OCI-LY3 (cell line): ENCODE results near the gene SC5D.

ENCODE experiments used
- H2AFZ ChIP-seq: fragments of 200-600, 300-600 bp; shearing (Covaris generic); 2 replicates; pipeline ENCODE4 v1.6.0; 2014; ENCODE audit warnings: antibody characterized with exemption, low read depth, low read length
- H3K27ac ChIP-seq: fragments of 200-600, 300-600 bp; sonication (generic); 2 replicates; pipeline ENCODE4 v1.5.1; 2014; ENCODE audit warnings: mild to moderate bottlenecking, low read length, moderate library complexity, mixed read lengths
- H3K27me3 ChIP-seq: fragments of 200-600, 300-600 bp; sonication (generic); 2 replicates; pipeline ENCODE4 v1.6.1; 2014; ENCODE audit warnings: low read depth, low read length, mixed read lengths
- H3K36me3 ChIP-seq: fragments of 200-600, 300-600 bp; sonication (generic); replicated peaks from 2 replicates; pipeline ENCODE3; 2014; ENCODE audit warnings: low read depth, low read length, mixed read lengths
- H3K4me1 ChIP-seq: fragments of 300-600, 200-600 bp; sonication (generic); 2 replicates; pipeline ENCODE4 v1.6.1; 2014; ENCODE audit warnings: low read length, mixed read lengths
- H3K4me2 ChIP-seq: fragments of 200-600, 300-600 bp; sonication (generic); 2 replicates; pipeline ENCODE4 v1.6.1; 2014; ENCODE audit warnings: low read length, mixed read lengths
- H3K4me3 ChIP-seq: fragments of 300-600, 200-600 bp; sonication (generic); 2 replicates; pipeline ENCODE4 v1.5.1; 2014; ENCODE audit warnings: antibody characterized with exemption, mild to moderate bottlenecking, low read length, moderate library complexity
- H3K79me2 ChIP-seq: fragments of 300-600, 200-600 bp; shearing (Covaris generic); 2 replicates; pipeline ENCODE4 v1.6.1; 2014; ENCODE audit warnings: mild to moderate bottlenecking, low read length, mixed read lengths
- H3K9ac ChIP-seq: fragments of 300-600, 200-600 bp; shearing (Covaris generic); 2 replicates; pipeline ENCODE4 v1.6.0; 2014; ENCODE audit warnings: mild to moderate bottlenecking, low read length, moderate library complexity
- H3K9me3 ChIP-seq: fragments of 200-600, 300-600 bp; shearing (Covaris generic); 2 replicates; pipeline ENCODE4 v1.6.1; 2014; ENCODE audit warnings: low read length, mixed read lengths; ENCODE audit not compliant: insufficient read depth
- H4K20me1 ChIP-seq: fragments of 200-600, 300-600 bp; sonication (generic); 2 replicates; pipeline ENCODE4 v1.6.1; 2016; ENCODE audit warnings: low read length, mixed read lengths; ENCODE audit not compliant: insufficient read depth
- EZH2phosphoT487 ChIP-seq: fragments of 200-600 bp; shearing (Covaris generic); IDR thresholded peaks from 2 replicates; pipeline ENCODE4 v1.6.1; 2018; ENCODE audit warnings: antibody characterized with exemption, mixed run types, low read depth
- TF ChIP-seq, protein P1 (sequence below): fragments of 200-600, 300-600 bp; sonication (generic); IDR thresholded peaks from 2 replicates; pipeline ENCODE4 v1.5.1; 2014; ENCODE audit warnings: antibody characterized with exemption, low read length, low read depth

The SC5D gene

DNA sequence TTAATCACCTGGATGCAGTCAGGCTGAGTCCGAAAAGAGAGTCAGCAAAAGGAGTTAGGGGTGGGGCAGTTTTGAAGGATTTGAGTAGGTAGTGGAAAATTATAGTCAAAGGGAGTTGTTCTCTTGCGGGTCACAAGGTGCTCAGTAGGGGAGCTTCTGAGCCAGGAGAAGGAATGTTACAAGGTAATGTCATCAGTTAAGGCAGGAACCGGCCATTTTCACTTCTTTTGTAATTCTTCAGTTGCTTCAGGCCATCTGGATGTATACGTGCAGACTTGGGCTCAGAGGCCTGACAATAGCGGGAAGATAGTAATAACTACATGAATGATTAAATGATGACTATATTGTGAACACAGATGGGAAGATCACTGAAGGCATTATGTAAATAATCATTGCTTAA is 6.2 kb downstream of the SC5D start:
- Histone ChIP-seq H3K36me3 (peaks cover 55% of the 10 kb centered on the region), H3K4me2 (no peak overlapping the region), H3K4me1 (peaks cover 31% of the 10 kb centered on the region), H2AFZ (no peak overlapping the region), H3K27ac (no peak overlapping the region), H3K9me3 (no peaks in the 10 kb centered on the region), H3K4me3 (no peak overlapping the region), H4K20me1 (peaks cover 93% of the 10 kb centered on the region), H3K9ac (no peak overlapping the region), H3K27me3 (no peaks in the 10 kb centered on the region), H3K79me2 (peaks cover 95% of the 10 kb centered on the region)
- TF ChIP-seq, protein P1, sequence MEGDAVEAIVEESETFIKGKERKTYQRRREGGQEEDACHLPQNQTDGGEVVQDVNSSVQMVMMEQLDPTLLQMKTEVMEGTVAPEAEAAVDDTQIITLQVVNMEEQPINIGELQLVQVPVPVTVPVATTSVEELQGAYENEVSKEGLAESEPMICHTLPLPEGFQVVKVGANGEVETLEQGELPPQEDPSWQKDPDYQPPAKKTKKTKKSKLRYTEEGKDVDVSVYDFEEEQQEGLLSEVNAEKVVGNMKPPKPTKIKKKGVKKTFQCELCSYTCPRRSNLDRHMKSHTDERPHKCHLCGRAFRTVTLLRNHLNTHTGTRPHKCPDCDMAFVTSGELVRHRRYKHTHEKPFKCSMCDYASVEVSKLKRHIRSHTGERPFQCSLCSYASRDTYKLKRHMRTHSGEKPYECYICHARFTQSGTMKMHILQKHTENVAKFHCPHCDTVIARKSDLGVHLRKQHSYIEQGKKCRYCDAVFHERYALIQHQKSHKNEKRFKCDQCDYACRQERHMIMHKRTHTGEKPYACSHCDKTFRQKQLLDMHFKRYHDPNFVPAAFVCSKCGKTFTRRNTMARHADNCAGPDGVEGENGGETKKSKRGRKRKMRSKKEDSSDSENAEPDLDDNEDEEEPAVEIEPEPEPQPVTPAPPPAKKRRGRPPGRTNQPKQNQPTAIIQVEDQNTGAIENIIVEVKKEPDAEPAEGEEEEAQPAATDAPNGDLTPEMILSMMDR: no peak
- TF ChIP-seq EZH2phosphoT487: no peak

DNA sequence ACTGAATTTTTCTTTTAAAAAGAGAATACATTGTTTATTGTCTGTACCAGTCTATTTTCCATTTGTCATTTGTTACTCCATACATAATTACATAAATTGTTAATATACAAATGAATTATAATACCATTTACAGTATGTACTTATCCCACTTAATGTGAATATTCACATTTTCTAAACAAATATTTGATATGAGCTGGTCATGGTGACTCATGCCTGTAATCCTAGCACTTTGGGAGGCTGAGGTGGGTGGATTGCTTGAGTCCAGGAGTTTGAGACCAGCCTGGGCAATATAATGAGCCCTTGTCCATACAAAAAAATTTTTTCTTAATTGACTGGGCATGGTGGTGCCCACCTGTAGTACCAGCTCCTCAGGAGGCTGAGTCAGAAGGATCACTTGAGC is 6.8 kb downstream of the SC5D start:
- peaks cover 88% of the 10 kb centered on the region for H4K20me1 ChIP-seq
- peaks cover 26% of the 10 kb centered on the region for H3K4me1 ChIP-seq
- no peak overlapping the region for H2AFZ ChIP-seq
- H3K4me3 ChIP-seq: no peak overlapping the region
- peaks cover 61% of the 10 kb centered on the region for H3K36me3 ChIP-seq
- H3K9me3 ChIP-seq: no peaks in the 10 kb centered on the region
- no peaks in the 10 kb centered on the region for H3K27me3 ChIP-seq
- H3K79me2 ChIP-seq: peaks cover 89% of the 10 kb centered on the region
- H3K4me2 ChIP-seq: no peak overlapping the region
- H3K9ac ChIP-seq: no peak overlapping the region
- TF ChIP-seq, protein P1: no peak
- TF ChIP-seq EZH2phosphoT487: no peak
- no peak overlapping the region for H3K27ac ChIP-seq

DNA sequence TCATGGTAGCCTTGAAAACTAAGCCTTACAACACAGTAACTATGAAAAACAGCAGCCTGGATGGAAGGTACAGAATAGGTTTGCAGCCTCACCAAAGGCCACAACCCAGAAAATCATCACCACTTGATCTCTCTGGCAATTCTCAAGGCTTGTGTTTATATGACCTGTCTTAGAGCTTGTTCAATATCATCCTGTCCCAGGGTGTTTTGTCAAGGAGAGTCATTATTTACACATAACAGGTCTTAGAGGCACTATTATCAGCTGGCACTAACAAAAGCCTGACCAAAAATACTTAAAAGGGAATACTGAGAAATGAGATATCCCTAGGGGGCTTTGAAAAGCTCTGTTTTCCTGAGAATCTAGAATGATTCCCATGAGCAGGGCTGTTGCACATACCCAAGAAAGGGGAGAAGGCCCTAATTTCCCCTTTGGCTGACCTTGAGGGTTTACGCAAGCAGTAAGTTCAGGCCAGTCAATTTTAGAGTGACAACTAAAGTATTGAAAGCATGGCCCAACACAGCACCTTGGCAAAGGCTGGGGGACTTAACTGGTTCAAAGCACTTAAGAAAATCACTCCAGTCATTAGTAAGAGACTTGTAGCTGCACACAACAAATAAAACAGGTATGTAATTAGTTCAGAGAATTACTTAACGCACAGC is 7.9 kb downstream of the SC5D start:
- Histone ChIP-seq H3K9me3 (no peaks in the 10 kb centered on the region), H3K79me2 (peaks cover 79% of the 10 kb centered on the region), H3K4me1 (peaks cover 21% of the 10 kb centered on the region), H3K4me2 (peak overlapping the region; percentile 15), H2AFZ (no peak overlapping the region), H3K9ac (no peak overlapping the region), H4K20me1 (peaks cover 78% of the 10 kb centered on the region), H3K27ac (no peak overlapping the region), H3K36me3 (peaks cover 64% of the 10 kb centered on the region), H3K4me3 (no peak overlapping the region), H3K27me3 (no peaks in the 10 kb centered on the region)
- no peak for TF ChIP-seq EZH2phosphoT487
- TF ChIP-seq, protein P1: no peak

DNA sequence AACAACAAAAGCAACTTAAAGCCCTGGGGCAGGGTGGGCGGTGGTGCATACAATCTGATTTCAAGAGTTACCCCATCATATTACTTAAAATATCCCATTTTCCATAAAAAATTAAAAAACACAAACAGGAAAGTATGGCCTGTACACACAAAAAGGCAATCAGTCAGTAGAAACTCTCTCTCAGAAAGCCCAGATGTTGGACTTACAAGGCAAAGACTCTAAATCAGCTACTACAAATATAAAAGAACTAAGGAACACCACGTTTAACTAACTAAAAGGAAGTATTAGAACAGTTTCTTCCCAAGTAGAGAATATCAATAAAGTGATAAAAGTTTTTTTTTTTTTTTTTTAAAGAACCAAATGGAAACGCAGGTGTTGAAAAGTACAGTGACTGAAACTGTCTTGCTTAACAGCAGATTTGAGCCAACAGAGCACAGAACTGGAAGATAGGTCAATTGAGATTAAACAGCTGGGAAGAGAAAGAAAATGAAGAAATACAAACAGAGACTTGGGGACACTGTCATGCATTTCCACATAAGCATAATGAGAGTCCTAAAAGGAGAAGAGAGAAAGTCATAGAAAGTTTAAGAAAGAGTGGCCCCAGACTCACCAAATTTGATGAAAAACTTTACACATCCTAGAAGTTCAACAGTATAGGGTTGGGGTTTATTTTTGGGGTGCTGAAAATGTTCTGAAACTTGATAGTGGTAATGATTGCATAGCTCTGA is 8.6 kb downstream of the SC5D start:
- TF ChIP-seq, protein P1: no peak
- TF ChIP-seq EZH2phosphoT487: no peak
- H3K9ac ChIP-seq: no peak overlapping the region
- no peak overlapping the region for H2AFZ ChIP-seq
- H3K79me2 ChIP-seq: peaks cover 72% of the 10 kb centered on the region
- peak overlapping the region; percentile 15 for H3K4me2 ChIP-seq
- H3K27me3 ChIP-seq: no peaks in the 10 kb centered on the region
- no peak overlapping the region for H3K4me3 ChIP-seq
- H3K4me1 ChIP-seq: peaks cover 21% of the 10 kb centered on the region
- no peak overlapping the region for H3K27ac ChIP-seq
- H3K9me3 ChIP-seq: no peaks in the 10 kb centered on the region
- peaks cover 71% of the 10 kb centered on the region for H4K20me1 ChIP-seq
- H3K36me3 ChIP-seq: peaks cover 60% of the 10 kb centered on the region
